H1 (cell line): Measurements from ENCODE around the gene STAT5A. TPM values are rescaled to one million over a fixed set of nuclear protein-coding genes. Genes with fewer than 3 reads are reported as not detected.
"Not testable (repeated sequence)": the region's sequence is repeated elsewhere in the genome, so short reads cannot be mapped to it uniquely, and the experiment has no call there.

Source experiments
- CTCF ChIA-PET: fragments of 300-600 bp; sonication (Branson Sonifier 250); formaldehyde crosslinking; loops from one replicate; lab custom pipeline; 2021; ENCODE audit not compliant: partially characterized antibody; lab: Charles Lee
- POLR2A ChIA-PET: fragments of 300-600 bp; sonication (Branson Sonifier 250); formaldehyde crosslinking; loops from one replicate; lab custom pipeline; 2021; ENCODE audit warnings: inconsistent platforms; ENCODE audit not compliant: partially characterized antibody; lab: Charles Lee
- DNase-seq, 2 experiments: peaks; one replicate each; pipeline versions ENCODE4 v3.0.0 to v3.0.0-alpha.2; 2010 to 2022; ENCODE audit warnings: low spot score in 2 of 2, low read depth in 1 of 2, mixed read lengths in 1 of 2
- FAIRE-seq: peaks from 2 replicates; lab custom pipeline; 2011; peaks lifted over from hg19 to GRCh38; lab: Jason Lieb, UNC
- H2AFZ ChIP-seq: 2 replicates; pipeline ENCODE4 v1.8.1; 2012; ENCODE audit warnings: low read length, inconsistent platforms
- H2AK5ac ChIP-seq: 2 replicates; pipeline ENCODE4 v1.6.1; 2013; ENCODE audit warnings: low read depth, low read length
- H2BK120ac ChIP-seq: replicated peaks from 2 replicates; pipeline ENCODE3; 2013; ENCODE audit warnings: low read depth, low read length, inconsistent platforms
- H2BK12ac ChIP-seq: 2 replicates; pipeline ENCODE4 v1.6.1; 2013; ENCODE audit warnings: low read depth, low read length
- H2BK15ac ChIP-seq: 2 replicates; pipeline ENCODE4 v1.6.1; 2013; ENCODE audit warnings: low read length
- H2BK20ac ChIP-seq: 2 replicates; pipeline ENCODE4 v1.6.1; 2013; ENCODE audit warnings: low read length
- H2BK5ac ChIP-seq: 2 replicates; pipeline ENCODE4 v1.6.1; 2013; ENCODE audit warnings: low read depth, low read length
- H3K14ac ChIP-seq: 2 replicates; pipeline ENCODE4 v1.6.1; 2013; ENCODE audit warnings: inconsistent platforms; ENCODE audit not compliant: insufficient read length
- H3K18ac ChIP-seq: 2 replicates; pipeline ENCODE4 v1.6.1; 2013; ENCODE audit warnings: low read length; ENCODE audit errors: extremely low read depth
- H3K23ac ChIP-seq: 2 replicates; pipeline ENCODE4 v1.6.1; 2013; ENCODE audit warnings: inconsistent platforms; ENCODE audit not compliant: insufficient read length
- H3K23me2 ChIP-seq: 2 replicates; pipeline ENCODE4 v1.6.1; 2013; ENCODE audit warnings: low read depth, low read length
- H3K27ac ChIP-seq: 2 replicates; pipeline ENCODE4 v1.6.1; 2011; ENCODE audit warnings: low read depth, low read length, inconsistent platforms
- H3K27me3 ChIP-seq, 4 experiments: replicated peaks in 1 of 4; 1 replicate in 1 of 4; 2 replicates in 3 of 4; pipeline versions ENCODE4 v1.6.1 to v1.8.1; 2011 to 2013; ENCODE audit warnings: low read length in 3 of 4, mild to moderate bottlenecking in 3 of 4, inconsistent platforms in 2 of 4, mixed read lengths in 2 of 4, moderate library complexity in 1 of 4; ENCODE audit not compliant: control insufficient read depth in 3 of 4, insufficient read depth in 3 of 4; ENCODE audit errors: extremely low read depth in 1 of 4
- H3K36me3 ChIP-seq, 4 experiments: 2 replicates each; pipeline versions ENCODE4 v1.6.1 to v1.8.1; 2011 to 2013; ENCODE audit warnings: mild to moderate bottlenecking in 4 of 4, low read length in 3 of 4, moderate library complexity in 2 of 4, control low read depth in 1 of 4, inconsistent platforms in 1 of 4; ENCODE audit not compliant: insufficient read depth in 4 of 4, control insufficient read depth in 2 of 4
- H3K4ac ChIP-seq: replicated peaks from 2 replicates; pipeline ENCODE3; 2013; ENCODE audit warnings: low read length, low read depth, mixed read lengths, inconsistent platforms; ENCODE audit not compliant: insufficient read length
- H3K4me1 ChIP-seq, 4 experiments: replicated peaks in 1 of 4; 1 replicate in 1 of 4; 2 replicates in 3 of 4; pipeline versions ENCODE4 v1.6.1 to v1.8.1; 2011 to 2013; ENCODE audit warnings: low read length in 3 of 4, inconsistent platforms in 2 of 4, mixed read lengths in 1 of 4; ENCODE audit not compliant: insufficient read depth in 4 of 4, control insufficient read depth in 3 of 4
- H3K4me2 ChIP-seq, 2 experiments: 2 replicates each; pipeline versions ENCODE4 v1.6.1 to v1.8.1; 2011 to 2013; ENCODE audit warnings: low read depth in 2 of 2, low read length in 2 of 2, control low read depth in 1 of 2, inconsistent platforms in 1 of 2, mild to moderate bottlenecking in 1 of 2; ENCODE audit not compliant: insufficient read depth in 1 of 2
- H3K4me3 ChIP-seq, 4 experiments: fragments of 200-600, 300-600 bp in 1 of 4; sonication (generic), shearing (Covaris generic), sonication (Bioruptor Twin) in 1 of 4; 2 replicates each; pipeline versions ENCODE4 v1.5.1 to v1.8.1; 2011 to 2016; ENCODE audit warnings: low read length in 4 of 4, low read depth in 3 of 4, control low read depth in 2 of 4, inconsistent platforms in 2 of 4, mild to moderate bottlenecking in 2 of 4, mixed read lengths in 1 of 4, moderate library complexity in 1 of 4; ENCODE audit not compliant: insufficient read depth in 2 of 4; ENCODE audit errors: extremely low read depth in 1 of 4
- H3K56ac ChIP-seq: replicated peaks from 2 replicates; pipeline ENCODE3; 2013; ENCODE audit warnings: low read depth, mild to moderate bottlenecking, mixed read lengths, low read length, inconsistent platforms; ENCODE audit not compliant: insufficient read length
- H3K79me1 ChIP-seq: 2 replicates; pipeline ENCODE4 v1.6.1; 2013; ENCODE audit warnings: low read depth, low read length, control low read depth
- H3K79me2 ChIP-seq, 2 experiments: 2 replicates each; pipeline versions ENCODE4 v1.6.1 to v1.8.1; 2012 to 2013; ENCODE audit warnings: low read length in 2 of 2, mild to moderate bottlenecking in 2 of 2, inconsistent platforms in 1 of 2; ENCODE audit not compliant: insufficient read depth in 2 of 2, control insufficient read depth in 1 of 2
- H3K9ac ChIP-seq, 4 experiments: replicated peaks in 1 of 4; 1 replicate in 1 of 4; 2 replicates in 3 of 4; pipeline versions ENCODE4 v1.6.1 to v1.8.1; 2011 to 2013; ENCODE audit warnings: low read depth in 3 of 4, low read length in 3 of 4, control low read depth in 2 of 4, mild to moderate bottlenecking in 2 of 4, moderate library complexity in 2 of 4, inconsistent platforms in 1 of 4; ENCODE audit errors: extremely low read depth in 1 of 4
- H3K9me3 ChIP-seq, 2 experiments: 2 replicates each; pipeline versions ENCODE4 v1.6.1 to v1.8.1; 2012 to 2013; ENCODE audit warnings: mild to moderate bottlenecking in 2 of 2, moderate library complexity in 2 of 2, control low read depth in 1 of 2, inconsistent platforms in 1 of 2, low read depth in 1 of 2, low read length in 1 of 2, mixed read lengths in 1 of 2; ENCODE audit not compliant: insufficient read depth in 2 of 2
- H4K20me1 ChIP-seq, 2 experiments: replicated peaks in 1 of 2; 2 replicates each; pipeline versions ENCODE3 to v1.8.1; 2011 to 2013; ENCODE audit warnings: inconsistent platforms in 2 of 2, low read length in 2 of 2, mild to moderate bottlenecking in 1 of 2; ENCODE audit not compliant: insufficient read depth in 2 of 2, control insufficient read depth in 1 of 2
- H4K5ac ChIP-seq: 2 replicates; pipeline ENCODE4 v1.6.1; 2013; ENCODE audit warnings: low read length, low read depth, mixed read lengths, inconsistent platforms; ENCODE audit not compliant: insufficient read length
- H4K8ac ChIP-seq: 2 replicates; pipeline ENCODE4 v1.8.0; 2013; ENCODE audit warnings: mild to moderate bottlenecking, moderate library complexity, low read length, inconsistent platforms; ENCODE audit not compliant: insufficient read depth; ENCODE audit errors: extremely low read depth
- H4K91ac ChIP-seq: replicated peaks from 2 replicates; pipeline ENCODE3; 2013; ENCODE audit warnings: low read length, mixed read lengths, inconsistent platforms; ENCODE audit not compliant: insufficient read length
- WGBS, 2 experiments: shearing (Covaris generic) in 1 of 2; methylation state at CpG; one replicate each; pipeline versions ENCODE4 v1.1.6 to v1.1.7; 2013 to 2015; ENCODE audit warnings: low lambda C conversion rate in 2 of 2, mixed read lengths in 2 of 2, inconsistent platforms in 1 of 2, low coverage in 1 of 2, missing lambda C conversion rate in 1 of 2; ENCODE audit not compliant: insufficient replicate concordance in 2 of 2, insufficient coverage in 1 of 2, insufficient read length in 1 of 2; ENCODE audit errors: extremely low coverage in 1 of 2, missing lambda C conversion rate in 1 of 2; 5-methylcytosine and 5-hydroxymethylcytosine counted together
- polyA plus RNA-seq, 7 experiments: library from polyadenylated mRNA; depleted of rRNA in 3 of 7; stranded (reverse) in 5 of 7; unstranded in 2 of 7; fragments of >200 nt in 5 of 7; fragments of 200-250 nt in 2 of 7; gene quantifications; 1 replicate in 5 of 7; 2 replicates in 1 of 7; 4 replicates in 1 of 7; pipeline versions ENCODE4 v1.2.1 to v1.2.3, GENCODE V29; 2011 to 2013; ENCODE audit warnings: missing spikeins in 2 of 7, mixed read lengths in 2 of 7
- total RNA-seq: library from RNA; stranded (reverse); fragmentation: NEBNext Ultra II Directional; extraction: Animal tissue kit (Norgen Biotek cat#: 25700); gene quantifications from 2 replicates; pipeline ENCODE4 v1.2.1, GENCODE V29; 2021

The STAT5A gene
- total and polyA plus RNA-seq, 2 of the 8 experiments (the other 6 are each of a cell fraction or from before 2014, with no cell fraction given), result 4.2 to 5.4 TPM

- H2BK20ac ChIP-seq, H2BK15ac ChIP-seq, H2AFZ ChIP-seq, H3K56ac ChIP-seq, H3K4me1 ChIP-seq, H3K79me1 ChIP-seq, H3K27me3 ChIP-seq, H3K4me2 ChIP-seq, H4K91ac ChIP-seq, H2BK12ac ChIP-seq, H3K4ac ChIP-seq, H4K5ac ChIP-seq, H2BK5ac ChIP-seq, H3K14ac ChIP-seq, H4K20me1 ChIP-seq, POLR2A ChIA-PET, H3K36me3 ChIP-seq, H2BK120ac ChIP-seq, H3K23ac ChIP-seq, H3K23me2 ChIP-seq, H3K79me2 ChIP-seq, DNase-seq, H3K27ac ChIP-seq, H3K18ac ChIP-seq, H3K4me3 ChIP-seq, H3K9ac ChIP-seq, H3K9me3 ChIP-seq, H2AK5ac ChIP-seq, H4K8ac ChIP-seq, FAIRE-seq: not testable (repeated sequence)
- CTCF ChIA-PET, result interaction anchor here (4.8 kb wide), 1 partner anchor 12 kb away, joined by 43 read pairs; no protein-coding TSS in a partner anchor
- no CpG with 5 or more reads among the region's 17 CpGs for WGBS, 2 experiments
Observed at GRCh38 chr17:42299913-42300312, 11.6 kb downstream of the STAT5A start.
